Neural cell (in vitro differentiated cells): ENCODE measurements around the gene DPYD. TPM values are rescaled to one million over a fixed set of nuclear protein-coding genes. Genes with fewer than 3 reads are reported as not detected.

Source experiments
- H2AFZ ChIP-seq: fragments of 200-600, 300-800 bp; sonication (generic), shearing (Covaris generic); 2 replicates; pipeline ENCODE4 v1.6.0; 2014; ENCODE audit warnings: low read depth, mild to moderate bottlenecking, antibody characterized with exemption, low read length, moderate library complexity
- H3F3A ChIP-seq: fragments of 200-600 bp; shearing (Covaris generic); 2 replicates; pipeline ENCODE4 v1.6.1; 2016; ENCODE audit warnings: mild to moderate bottlenecking, moderate library complexity, mixed read lengths, antibody characterized with exemption, low read length; ENCODE audit not compliant: insufficient read depth, poor library complexity, severe bottlenecking
- H3K27ac ChIP-seq: fragments of 200-600, 300-800 bp; sonication (generic), shearing (Covaris generic); 2 replicates; pipeline ENCODE4 v1.5.1; 2014; ENCODE audit warnings: mild to moderate bottlenecking, low read length, moderate library complexity
- H3K27me3 ChIP-seq: fragments of 300-800, 200-600 bp; sonication (generic), shearing (Covaris generic); 2 replicates; pipeline ENCODE4 v1.6.0; 2014; ENCODE audit warnings: mild to moderate bottlenecking, low read depth, low read length, moderate library complexity; ENCODE audit not compliant: insufficient read depth
- H3K36me3 ChIP-seq: fragments of 300-800, 200-600 bp; sonication (generic), shearing (Covaris generic); 2 replicates; pipeline ENCODE4 v1.5.1; 2014; ENCODE audit warnings: mild to moderate bottlenecking, antibody characterized with exemption, low read length, moderate library complexity; ENCODE audit not compliant: insufficient read depth
- H3K4me2 ChIP-seq: fragments of 300-800, 200-600 bp; sonication (generic), shearing (Covaris generic); 2 replicates; pipeline ENCODE4 v1.6.0; 2014; ENCODE audit warnings: mild to moderate bottlenecking, low read length
- H3K4me3 ChIP-seq: fragments of 300-800, 200-600 bp; sonication (generic), shearing (Covaris generic); 2 replicates; pipeline ENCODE4 v1.5.1; 2014; ENCODE audit warnings: mild to moderate bottlenecking, low read length, moderate library complexity
- H3K79me2 ChIP-seq: fragments of 200-600 bp; shearing (Covaris generic); replicated peaks from 2 replicates; pipeline ENCODE4 v1.6.0; 2014; ENCODE audit warnings: mild to moderate bottlenecking, low read length, moderate library complexity; ENCODE audit not compliant: insufficient read depth
- H3K9ac ChIP-seq: fragments of 300-800, 200-600 bp; sonication (generic), shearing (Covaris generic); 2 replicates; pipeline ENCODE4 v1.6.1; 2016; ENCODE audit warnings: mild to moderate bottlenecking, low read length, mixed read lengths
- H3K9me2 ChIP-seq: fragments of 200-600 bp; shearing (Covaris generic); 2 replicates; pipeline ENCODE4 v1.6.1; 2016; ENCODE audit warnings: mild to moderate bottlenecking, low read length, mixed read lengths; ENCODE audit not compliant: insufficient read depth
- H3K9me3 ChIP-seq: fragments of 200-600, 300-800 bp; sonication (generic), shearing (Covaris generic); 2 replicates; pipeline ENCODE4 v1.6.1; 2016; ENCODE audit warnings: mild to moderate bottlenecking, mixed run types, low read length, moderate library complexity, mixed read lengths
- H4K20me1 ChIP-seq: fragments of 200-600 bp; shearing (Covaris generic); 2 replicates; pipeline ENCODE4 v1.6.1; 2016; ENCODE audit warnings: mild to moderate bottlenecking, mixed run types; ENCODE audit not compliant: insufficient read depth
- EP300 ChIP-seq: fragments of 450-650 bp; conservative IDR thresholded peaks from 2 replicates; pipeline ENCODE4 v1.6.1; 2014; ENCODE audit warnings: antibody characterized with exemption, mild to moderate bottlenecking, moderate library complexity; ENCODE audit not compliant: poor library complexity, severe bottlenecking
- EZH2 ChIP-seq: fragments of 200-600, 300-800 bp; shearing (Covaris generic), sonication (generic); IDR thresholded peaks from 2 replicates; pipeline ENCODE4 v1.6.1; 2014; ENCODE audit warnings: antibody characterized with exemption, low read length, borderline replicate concordance, mild to moderate bottlenecking; ENCODE audit not compliant: insufficient read depth, poor library complexity, severe bottlenecking
- MXI1 ChIP-seq: fragments of 450-650 bp; conservative IDR thresholded peaks from 2 replicates; pipeline ENCODE4 v1.6.1; 2014; ENCODE audit warnings: antibody characterized with exemption, mild to moderate bottlenecking; ENCODE audit not compliant: poor library complexity, severe bottlenecking
- POLR2AphosphoS5 ChIP-seq: IDR thresholded peaks from 2 replicates; pipeline ENCODE4 v1.6.1; 2012
- RAD21 ChIP-seq: fragments of 450-650 bp; conservative IDR thresholded peaks from 2 replicates; pipeline ENCODE4 v1.6.1; 2014; ENCODE audit warnings: antibody characterized with exemption, mild to moderate bottlenecking, moderate library complexity
- SMC3 ChIP-seq: fragments of 450-650 bp; conservative IDR thresholded peaks from 2 replicates; pipeline ENCODE4 v1.6.1; 2014; ENCODE audit warnings: antibody characterized with exemption, mild to moderate bottlenecking, moderate library complexity; ENCODE audit not compliant: poor library complexity
- TAF1 ChIP-seq: IDR thresholded peaks from 2 replicates; pipeline ENCODE4 v1.6.1; 2012; ENCODE audit warnings: low read depth
- polyA plus RNA-seq: library from polyadenylated mRNA; depleted of rRNA; stranded (reverse); fragments of >200 nt; gene quantifications from 2 replicates; pipeline ENCODE4 v1.2.3, GENCODE V29; 2014
- TF ChIP-seq, protein P1 (sequence below): IDR thresholded peaks from 2 replicates; pipeline ENCODE4 v1.6.1; 2012; ENCODE audit warnings: borderline replicate concordance
- TF ChIP-seq, protein P2 (sequence below): fragments of 450-650 bp; IDR thresholded peaks from 2 replicates; pipeline ENCODE4 v1.5.1; 2014; ENCODE audit warnings: antibody characterized with exemption, mild to moderate bottlenecking, moderate library complexity; ENCODE audit not compliant: poor library complexity, severe bottlenecking

Gene DPYD
- polyA plus RNA-seq, 1 donor from 2014 or later: 6.7 TPM

GRCh38 chr1:97186381-97186780 lies 734.5 kb downstream of the DPYD start:
- Histone ChIP-seq H3K9me2 (no peaks in the 10 kb centered on the region), H2AFZ (no peak overlapping the region), H3K9ac (no peak overlapping the region), H4K20me1 (no peaks in the 10 kb centered on the region), H3K27ac (no peak overlapping the region), H3F3A (no peaks in the 10 kb centered on the region), H3K4me3 (no peak overlapping the region), H3K4me2 (no peak overlapping the region), H3K36me3 (no peaks in the 10 kb centered on the region), H3K79me2 (no peaks in the 10 kb centered on the region), H3K27me3 (no peaks in the 10 kb centered on the region), H3K9me3 (no peaks in the 10 kb centered on the region)
- TF ChIP-seq EZH2 (no peak), POLR2AphosphoS5 (no peak), SMC3 (no peak)

DNA sequence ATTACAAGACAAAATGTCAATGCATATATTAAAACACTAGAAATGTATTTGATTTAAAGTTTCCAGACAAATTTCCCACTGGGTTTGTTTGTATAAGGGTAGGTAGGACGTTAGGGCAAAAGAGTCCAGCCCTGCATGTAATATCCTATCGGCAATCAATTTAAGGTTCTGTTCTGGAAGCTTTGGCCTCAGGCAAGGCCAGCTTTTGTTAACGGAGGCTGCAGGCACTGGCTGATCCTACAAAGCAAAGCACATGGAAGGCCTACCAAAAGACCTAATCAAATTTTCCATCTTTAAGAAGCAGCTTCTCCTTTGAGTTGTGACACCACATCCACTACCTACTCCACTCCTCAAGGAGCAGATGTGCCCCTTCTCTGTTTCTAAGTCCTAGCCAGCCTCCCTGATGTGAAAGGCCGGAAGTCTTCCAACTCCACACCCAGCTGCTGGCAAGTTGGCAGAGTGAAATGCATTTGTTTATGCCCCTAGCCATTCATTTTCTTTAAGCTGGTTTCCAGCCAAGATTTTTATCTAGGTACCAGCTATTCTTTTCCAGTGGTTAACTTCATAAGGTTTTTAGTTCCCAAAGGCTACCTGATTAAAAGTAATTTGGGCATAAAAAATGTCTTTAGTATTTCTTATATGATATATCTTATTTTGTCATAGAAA lies 746.7 kb downstream of the DPYD start:
- Histone ChIP-seq H3K36me3 (no peaks in the 10 kb centered on the region), H3F3A (no peaks in the 10 kb centered on the region), H3K79me2 (no peaks in the 10 kb centered on the region), H3K4me2 (no peak overlapping the region), H3K27me3 (no peaks in the 10 kb centered on the region), H3K9me3 (no peaks in the 10 kb centered on the region), H3K9ac (no peak overlapping the region), H4K20me1 (no peaks in the 10 kb centered on the region), H3K9me2 (no peaks in the 10 kb centered on the region), H3K4me3 (no peak overlapping the region), H3K27ac (no peak overlapping the region), H2AFZ (no peak overlapping the region)
- TF ChIP-seq, protein P1, sequence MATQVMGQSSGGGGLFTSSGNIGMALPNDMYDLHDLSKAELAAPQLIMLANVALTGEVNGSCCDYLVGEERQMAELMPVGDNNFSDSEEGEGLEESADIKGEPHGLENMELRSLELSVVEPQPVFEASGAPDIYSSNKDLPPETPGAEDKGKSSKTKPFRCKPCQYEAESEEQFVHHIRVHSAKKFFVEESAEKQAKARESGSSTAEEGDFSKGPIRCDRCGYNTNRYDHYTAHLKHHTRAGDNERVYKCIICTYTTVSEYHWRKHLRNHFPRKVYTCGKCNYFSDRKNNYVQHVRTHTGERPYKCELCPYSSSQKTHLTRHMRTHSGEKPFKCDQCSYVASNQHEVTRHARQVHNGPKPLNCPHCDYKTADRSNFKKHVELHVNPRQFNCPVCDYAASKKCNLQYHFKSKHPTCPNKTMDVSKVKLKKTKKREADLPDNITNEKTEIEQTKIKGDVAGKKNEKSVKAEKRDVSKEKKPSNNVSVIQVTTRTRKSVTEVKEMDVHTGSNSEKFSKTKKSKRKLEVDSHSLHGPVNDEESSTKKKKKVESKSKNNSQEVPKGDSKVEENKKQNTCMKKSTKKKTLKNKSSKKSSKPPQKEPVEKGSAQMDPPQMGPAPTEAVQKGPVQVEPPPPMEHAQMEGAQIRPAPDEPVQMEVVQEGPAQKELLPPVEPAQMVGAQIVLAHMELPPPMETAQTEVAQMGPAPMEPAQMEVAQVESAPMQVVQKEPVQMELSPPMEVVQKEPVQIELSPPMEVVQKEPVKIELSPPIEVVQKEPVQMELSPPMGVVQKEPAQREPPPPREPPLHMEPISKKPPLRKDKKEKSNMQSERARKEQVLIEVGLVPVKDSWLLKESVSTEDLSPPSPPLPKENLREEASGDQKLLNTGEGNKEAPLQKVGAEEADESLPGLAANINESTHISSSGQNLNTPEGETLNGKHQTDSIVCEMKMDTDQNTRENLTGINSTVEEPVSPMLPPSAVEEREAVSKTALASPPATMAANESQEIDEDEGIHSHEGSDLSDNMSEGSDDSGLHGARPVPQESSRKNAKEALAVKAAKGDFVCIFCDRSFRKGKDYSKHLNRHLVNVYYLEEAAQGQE: no peak
- TF ChIP-seq EP300 (no peak), RAD21 (no peak), EZH2 (no peak), MXI1 (no peak), SMC3 (no peak), TAF1 (no peak), POLR2AphosphoS5 (no peak)
- TF ChIP-seq, protein P2, sequence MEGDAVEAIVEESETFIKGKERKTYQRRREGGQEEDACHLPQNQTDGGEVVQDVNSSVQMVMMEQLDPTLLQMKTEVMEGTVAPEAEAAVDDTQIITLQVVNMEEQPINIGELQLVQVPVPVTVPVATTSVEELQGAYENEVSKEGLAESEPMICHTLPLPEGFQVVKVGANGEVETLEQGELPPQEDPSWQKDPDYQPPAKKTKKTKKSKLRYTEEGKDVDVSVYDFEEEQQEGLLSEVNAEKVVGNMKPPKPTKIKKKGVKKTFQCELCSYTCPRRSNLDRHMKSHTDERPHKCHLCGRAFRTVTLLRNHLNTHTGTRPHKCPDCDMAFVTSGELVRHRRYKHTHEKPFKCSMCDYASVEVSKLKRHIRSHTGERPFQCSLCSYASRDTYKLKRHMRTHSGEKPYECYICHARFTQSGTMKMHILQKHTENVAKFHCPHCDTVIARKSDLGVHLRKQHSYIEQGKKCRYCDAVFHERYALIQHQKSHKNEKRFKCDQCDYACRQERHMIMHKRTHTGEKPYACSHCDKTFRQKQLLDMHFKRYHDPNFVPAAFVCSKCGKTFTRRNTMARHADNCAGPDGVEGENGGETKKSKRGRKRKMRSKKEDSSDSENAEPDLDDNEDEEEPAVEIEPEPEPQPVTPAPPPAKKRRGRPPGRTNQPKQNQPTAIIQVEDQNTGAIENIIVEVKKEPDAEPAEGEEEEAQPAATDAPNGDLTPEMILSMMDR: no peak
